HepG2 (cell line): ENCODE results near the gene GSTT2B. TPM values are rescaled to one million over a fixed set of nuclear protein-coding genes. Genes with fewer than 3 reads are reported as not detected.
"Not testable (repeated sequence)": the region's sequence is repeated elsewhere in the genome, so short reads cannot be mapped to it uniquely, and the experiment has no call there.

Experiments used
- ATAC-seq: fragments of 200-7000 bp; cut with Tn5 transposase; 3 replicates; pipeline ENCODE4 v1.9.1; 2020; ENCODE audit warnings: mild to moderate bottlenecking, moderate library complexity
- BruUV-seq: library from RNA; stranded (reverse); fragments of 400-500 nt; replicated peaks from 2 replicates; lab custom pipeline; 2021; lab: Mats Ljungman, UMichigan
- CTCF ChIA-PET: fragments of 300-600 bp; formaldehyde crosslinking; extraction: SDS; loops from one replicate; lab custom pipeline; 2021; ENCODE audit warnings: low total read pairs, inconsistent platforms, low intra/inter-chr PET ratio; lab: Yijun Ruan, JAX
- POLR2A ChIA-PET: fragments of 350-600 bp; sonication (Branson Sonifier 250); formaldehyde crosslinking; loops from one replicate; lab custom pipeline; 2020; ENCODE audit warnings: antibody characterized with exemption, inconsistent platforms; lab: Yijun Ruan, JAX
- DNase-seq: peaks from one replicate; pipeline ENCODE4 v3.0.0-alpha.2; 2015; ENCODE audit warnings: low spot score
- FAIRE-seq: peaks from 3 replicates; lab custom pipeline; 2011; peaks lifted over from hg19 to GRCh38; lab: Jason Lieb, UNC
- H2AFZ ChIP-seq: one replicate; pipeline ENCODE4 v1.6.1; 2011; ENCODE audit warnings: low read length, inconsistent platforms
- H3K27ac ChIP-seq: fragments of 300-600 bp; 3 replicates; pipeline ENCODE4 v1.8.0; 2011; ENCODE audit warnings: mixed run types, mild to moderate bottlenecking, mixed read lengths, low read length, inconsistent platforms; ENCODE audit not compliant: insufficient read depth; ENCODE audit errors: extremely low read length
- H3K27me3 ChIP-seq, 2 experiments: fragments of 200-600 bp in 1 of 2; 2 replicates in 1 of 2; 3 replicates in 1 of 2; pipeline versions ENCODE4 v1.6.0 to v1.8.0; 2011; ENCODE audit warnings: low read length in 2 of 2, mild to moderate bottlenecking in 2 of 2, moderate library complexity in 2 of 2, inconsistent platforms in 1 of 2; ENCODE audit not compliant: insufficient read depth in 2 of 2, control insufficient read depth in 1 of 2
- H3K36me3 ChIP-seq, 2 experiments: fragments of 200-600 bp in 1 of 2; replicated peaks in 1 of 2; 2 replicates in 1 of 2; 3 replicates in 1 of 2; pipeline versions ENCODE4 v1.5.1 to v1.8.0; 2011; ENCODE audit warnings: low read length in 2 of 2, inconsistent platforms in 1 of 2; ENCODE audit not compliant: insufficient read depth in 2 of 2, control insufficient read depth in 1 of 2
- H3K4me1 ChIP-seq: 2 replicates; pipeline ENCODE4 v1.5.1; 2012; ENCODE audit warnings: low read length, inconsistent platforms; ENCODE audit not compliant: insufficient read depth
- H3K4me2 ChIP-seq: 2 replicates; pipeline ENCODE4 v1.6.0; 2011; ENCODE audit warnings: low read depth, low read length, inconsistent platforms
- H3K4me3 ChIP-seq, 3 experiments: fragments of 200-600 bp in 1 of 3; sonication (generic), shearing (Covaris generic) in 1 of 3; replicated peaks in 1 of 3; 2 replicates each; pipeline ENCODE4 v1.5.1; 2011 to 2016; ENCODE audit warnings: low read length in 3 of 3, inconsistent platforms in 2 of 3, low read depth in 2 of 3, mild to moderate bottlenecking in 2 of 3, control low read depth in 1 of 3, mixed read lengths in 1 of 3; ENCODE audit not compliant: insufficient read depth in 1 of 3
- H3K79me2 ChIP-seq: one replicate; pipeline ENCODE4 v1.6.1; 2011; ENCODE audit warnings: low read length, inconsistent platforms; ENCODE audit not compliant: insufficient read depth
- H3K9ac ChIP-seq: 2 replicates; pipeline ENCODE4 v1.6.0; 2011; ENCODE audit warnings: mild to moderate bottlenecking, low read depth, low read length, inconsistent platforms; ENCODE audit not compliant: insufficient read depth
- H3K9me3 ChIP-seq: 2 replicates; pipeline ENCODE4 v1.5.1; 2012; ENCODE audit warnings: mild to moderate bottlenecking, low read length
- H4K20me1 ChIP-seq: 2 replicates; pipeline ENCODE4 v1.6.0; 2011; ENCODE audit warnings: inconsistent platforms, mild to moderate bottlenecking, low read length, moderate library complexity; ENCODE audit not compliant: insufficient read depth
- FOSL2 ChIP-seq: sonication (generic); formaldehyde crosslinking; IDR thresholded peaks from 2 replicates; pipeline ENCODE4 v1.4.0; 2020; ENCODE audit warnings: missing genetic modification reagents
- JUNB ChIP-seq: sonication (generic); formaldehyde crosslinking; IDR thresholded peaks from 2 replicates; pipeline ENCODE4 v1.8.0; 2022; ENCODE audit warnings: missing genetic modification reagents, mild to moderate bottlenecking, borderline replicate concordance
- NCOA2 ChIP-seq: sonication (generic); formaldehyde crosslinking; IDR thresholded peaks from 2 replicates; pipeline ENCODE4 v1.8.0; 2022; ENCODE audit warnings: inconsistent platforms
- SOX5 ChIP-seq: IDR thresholded peaks from 2 replicates; pipeline ENCODE4 v1.6.1; 2016; ENCODE audit warnings: borderline replicate concordance
- SOX6 ChIP-seq, 2 experiments: fragments of 450-650 bp in 1 of 2; sonication (generic) in 1 of 2; formaldehyde crosslinking in 1 of 2; IDR thresholded peaks; 2 replicates each; pipeline versions ENCODE4 v1.4.0 to v1.6.1; 2017 to 2020; ENCODE audit warnings: antibody characterized with exemption in 1 of 2, mild to moderate bottlenecking in 1 of 2, missing genetic modification reagents in 1 of 2
- YEATS4 ChIP-seq: sonication (generic); formaldehyde crosslinking; IDR thresholded peaks from 2 replicates; pipeline ENCODE4 v1.4.0; 2020; ENCODE audit warnings: missing genetic modification reagents, borderline replicate concordance
- ZBTB3 ChIP-seq: sonication (generic); formaldehyde crosslinking; IDR thresholded peaks from 2 replicates; pipeline ENCODE4 v1.4.0; 2020; ENCODE audit warnings: low read depth, mild to moderate bottlenecking, moderate library complexity, missing genetic modification reagents, borderline replicate concordance
- ZMYM4 ChIP-seq: sonication (generic); formaldehyde crosslinking; IDR thresholded peaks from 2 replicates; pipeline ENCODE4 v1.8.1; 2023; ENCODE audit warnings: mild to moderate bottlenecking, missing genetic modification reagents
- ZNF3 ChIP-seq: IDR thresholded peaks from 2 replicates; pipeline ENCODE4 v1.7.0; 2017; ENCODE audit warnings: inconsistent platforms
- WGBS: methylation state at CpG from one replicate; pipeline ENCODE4 v1.1.6; 2017; ENCODE audit warnings: low lambda C conversion rate; 5-methylcytosine and 5-hydroxymethylcytosine counted together
- in situ Hi-C: cut with HindIII; loops from 2 replicates; pipeline ENCODE4 v1.10.0; 2017; ENCODE audit warnings: low pct_unique_long_range_greater_than_20kb; ENCODE audit not compliant: extremely low pct_ligation_motif_present
- intact Hi-C: fragments of 100-400 bp; cut with micrococcal nuclease; formaldehyde crosslinking; loops from one replicate; pipeline ENCODE4 v1.10.0; 2022; ENCODE audit not compliant: unreplicated experiment
- polyA plus RNA-seq, 8 experiments: library from polyadenylated mRNA; depleted of rRNA in 3 of 8; stranded (reverse) in 7 of 8; unstranded in 1 of 8; fragments of >200 nt; fragmentation: Illumina TruSeq in 4 of 8; extraction: Trizol in 4 of 8; gene quantifications; 2 replicates each; pipeline versions ENCODE4 v1.2.1 to v1.2.3, GENCODE V29; 2011 to 2016; ENCODE audit warnings: low read depth in 4 of 8, missing spikeins in 1 of 8, mixed read lengths in 1 of 8; ENCODE audit not compliant: insufficient read depth in 1 of 8
- total RNA-seq, 5 experiments: library from RNA; depleted of rRNA; stranded (reverse); fragments of >200 nt; fragmentation: Illumina TruSeq; extraction: Trizol; gene quantifications; 2 replicates each; pipeline ENCODE4 v1.2.3, GENCODE V29; 2016; ENCODE audit warnings: low read depth in 1 of 5
- TF ChIP-seq, protein P1 (sequence below): sonication (generic); formaldehyde crosslinking; IDR thresholded peaks from 2 replicates; pipeline ENCODE4 v1.5.1; 2020; ENCODE audit warnings: mild to moderate bottlenecking, missing genetic modification reagents, moderate library complexity
- TF ChIP-seq, protein P2 (sequence below): IDR thresholded peaks from 2 replicates; pipeline ENCODE4 v1.6.1; 2016

The GSTT2B gene
- total and polyA plus RNA-seq, 2 of the 13 experiments (the other 11 are each of a cell fraction or from before 2014, with no cell fraction given): 1.5 to 3.9 TPM

- CTCF ChIA-PET: no interaction called here
- WGBS: 100% methylated on average over 2 of the region's 2 CpGs
Measured at GRCh38 chr22:23922921-23923320, 38.1 kb downstream of the GSTT2B start.

DNA sequence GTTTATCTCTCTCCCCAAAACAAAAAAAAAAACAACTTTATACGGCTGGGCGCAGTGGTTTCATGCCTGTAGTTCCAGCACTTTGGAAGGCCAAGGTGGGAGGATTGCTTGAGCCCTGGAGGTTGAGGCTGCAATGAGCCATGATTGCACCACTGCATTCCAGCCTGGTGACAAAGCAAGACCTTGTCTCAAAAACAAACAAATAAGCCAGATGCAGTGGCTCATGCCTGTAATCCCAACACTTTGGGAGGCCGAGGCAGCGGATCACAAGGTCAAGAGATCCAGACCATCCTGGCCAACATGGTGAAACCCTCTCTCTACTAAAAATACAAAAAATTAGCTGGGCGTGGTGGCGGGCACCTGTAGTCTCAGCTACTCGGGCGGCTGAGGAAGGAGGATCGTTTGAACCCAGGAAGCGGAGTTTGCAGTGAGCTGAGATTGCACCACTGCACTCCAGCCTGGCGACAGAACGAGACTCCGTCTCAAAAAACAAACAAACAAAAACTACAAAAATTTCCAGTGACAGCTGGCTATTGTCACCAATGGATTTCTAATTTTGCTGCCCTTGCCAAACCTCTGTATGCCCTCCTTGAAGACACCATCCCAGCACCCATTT lies 39.3 kb downstream of the GSTT2B start:
- H3K4me3 ChIP-seq; BruUV-seq; H3K9ac ChIP-seq; H2AFZ ChIP-seq; in situ Hi-C loops; CTCF ChIA-PET; H3K79me2 ChIP-seq; H3K27me3 ChIP-seq; H3K4me2 ChIP-seq; H4K20me1 ChIP-seq; H3K9me3 ChIP-seq; TF ChIP-seq SOX6 (IDR thresholded peaks at IDR 0.05): not testable (repeated sequence)
- DNase-seq: peak; percentile 82
- POLR2A ChIA-PET: interaction anchor here (0.9 to 2.6 kb wide), 6 partner anchors 8 to 309 kb away, joined by 3 to 9 read pairs (median 4); partner anchors contain the start of genes MIF and SLC2A11
- intact Hi-C loops: loop anchor here (2.0 kb wide), 1 partner anchor 27 kb away; the partner anchor contains the start of gene MIF
- Histone ChIP-seq H3K4me1 (peaks cover 36% of the 10 kb centered on the region), H3K27ac (peak overlapping the region; percentile 59), H3K36me3 (peaks cover 7 to 33% of the 10 kb centered on the region in 2 experiments)
- WGBS: 60% methylated on average over 13 of the region's 13 CpGs
- peak; percentile 79 for ATAC-seq
- FAIRE-seq: peak; percentile 34
- TF ChIP-seq ZMYM4: peak; percentile 36; the same call in 1 of the 2 replicates
- TF ChIP-seq, protein P1, sequence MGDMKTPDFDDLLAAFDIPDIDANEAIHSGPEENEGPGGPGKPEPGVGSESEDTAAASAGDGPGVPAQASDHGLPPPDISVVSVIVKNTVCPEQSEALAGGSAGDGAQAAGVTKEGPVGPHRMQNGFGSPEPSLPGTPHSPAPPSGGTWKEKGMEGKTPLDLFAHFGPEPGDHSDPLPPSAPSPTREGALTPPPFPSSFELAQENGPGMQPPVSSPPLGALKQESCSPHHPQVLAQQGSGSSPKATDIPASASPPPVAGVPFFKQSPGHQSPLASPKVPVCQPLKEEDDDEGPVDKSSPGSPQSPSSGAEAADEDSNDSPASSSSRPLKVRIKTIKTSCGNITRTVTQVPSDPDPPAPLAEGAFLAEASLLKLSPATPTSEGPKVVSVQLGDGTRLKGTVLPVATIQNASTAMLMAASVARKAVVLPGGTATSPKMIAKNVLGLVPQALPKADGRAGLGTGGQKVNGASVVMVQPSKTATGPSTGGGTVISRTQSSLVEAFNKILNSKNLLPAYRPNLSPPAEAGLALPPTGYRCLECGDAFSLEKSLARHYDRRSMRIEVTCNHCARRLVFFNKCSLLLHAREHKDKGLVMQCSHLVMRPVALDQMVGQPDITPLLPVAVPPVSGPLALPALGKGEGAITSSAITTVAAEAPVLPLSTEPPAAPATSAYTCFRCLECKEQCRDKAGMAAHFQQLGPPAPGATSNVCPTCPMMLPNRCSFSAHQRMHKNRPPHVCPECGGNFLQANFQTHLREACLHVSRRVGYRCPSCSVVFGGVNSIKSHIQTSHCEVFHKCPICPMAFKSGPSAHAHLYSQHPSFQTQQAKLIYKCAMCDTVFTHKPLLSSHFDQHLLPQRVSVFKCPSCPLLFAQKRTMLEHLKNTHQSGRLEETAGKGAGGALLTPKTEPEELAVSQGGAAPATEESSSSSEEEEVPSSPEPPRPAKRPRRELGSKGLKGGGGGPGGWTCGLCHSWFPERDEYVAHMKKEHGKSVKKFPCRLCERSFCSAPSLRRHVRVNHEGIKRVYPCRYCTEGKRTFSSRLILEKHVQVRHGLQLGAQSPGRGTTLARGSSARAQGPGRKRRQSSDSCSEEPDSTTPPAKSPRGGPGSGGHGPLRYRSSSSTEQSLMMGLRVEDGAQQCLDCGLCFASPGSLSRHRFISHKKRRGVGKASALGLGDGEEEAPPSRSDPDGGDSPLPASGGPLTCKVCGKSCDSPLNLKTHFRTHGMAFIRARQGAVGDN (CRISPR knock-in tag): peak; percentile 28
- TF ChIP-seq JUNB (CRISPR knock-in tag): peak; percentile 92
- TF ChIP-seq ZBTB3 (CRISPR knock-in tag): peak; percentile 71; the same call in 1 of the 2 replicates
- peak; percentile 99 for TF ChIP-seq FOSL2
- peak; percentile 82 for TF ChIP-seq ZNF3 (CRISPR knock-in tag)
- TF ChIP-seq, protein P2, sequence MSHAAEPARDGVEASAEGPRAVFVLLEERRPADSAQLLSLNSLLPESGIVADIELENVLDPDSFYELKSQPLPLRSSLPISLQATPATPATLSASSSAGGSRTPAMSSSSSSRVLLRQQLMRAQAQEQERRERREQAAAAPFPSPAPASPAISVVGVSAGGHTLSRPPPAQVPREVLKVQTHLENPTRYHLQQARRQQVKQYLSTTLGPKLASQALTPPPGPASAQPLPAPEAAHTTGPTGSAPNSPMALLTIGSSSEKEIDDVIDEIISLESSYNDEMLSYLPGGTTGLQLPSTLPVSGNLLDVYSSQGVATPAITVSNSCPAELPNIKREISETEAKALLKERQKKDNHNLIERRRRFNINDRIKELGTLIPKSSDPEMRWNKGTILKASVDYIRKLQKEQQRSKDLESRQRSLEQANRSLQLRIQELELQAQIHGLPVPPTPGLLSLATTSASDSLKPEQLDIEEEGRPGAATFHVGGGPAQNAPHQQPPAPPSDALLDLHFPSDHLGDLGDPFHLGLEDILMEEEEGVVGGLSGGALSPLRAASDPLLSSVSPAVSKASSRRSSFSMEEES: peak; percentile 38; the same call in 1 of the 2 replicates
- peak; percentile 62; the same call in 1 of the 2 replicates for TF ChIP-seq SOX6 (CRISPR knock-in tag; IDR thresholded peaks at IDR 0.05)
- peak; percentile 59; the same call in 1 of the 2 replicates for TF ChIP-seq SOX5 (CRISPR knock-in tag)
- peak; percentile 61; the same call in 1 of the 2 replicates for TF ChIP-seq NCOA2 (CRISPR knock-in tag)

More at GRCh38 chr22:23922921-23923320, 38.1 kb downstream of the GSTT2B start:
- Histone ChIP-seq H3K4me1 (peaks cover 36% of the 10 kb centered on the region), H3K79me2 (no peaks in the 10 kb centered on the region), H2AFZ (no peak overlapping the region), H3K9me3 (no peaks in the 10 kb centered on the region; the same call in 1 of the 2 replicates), H4K20me1 (no peaks in the 10 kb centered on the region), H3K4me3 (no peak overlapping the region), H3K27ac (no peak overlapping the region), H3K27me3 (no peaks in the 10 kb centered on the region), H3K4me2 (no peak overlapping the region), H3K36me3 (peaks cover 9 to 29% of the 10 kb centered on the region in 2 experiments), H3K9ac (no peak overlapping the region)
- TF ChIP-seq YEATS4 (CRISPR knock-in tag): no peak
- intact Hi-C loops: no loop called here
- POLR2A ChIA-PET: interaction anchor here (1.5 kb wide), 1 partner anchor 9 kb away, joined by 9 read pairs; no protein-coding TSS in a partner anchor
- in situ Hi-C loops: no loop called here
- ATAC-seq (no peak), DNase-seq (peak; percentile 0), FAIRE-seq (no peak)
- no TSS peak for BruUV-seq
